ENCODE results near the gene KNCN.

The KNCN gene

GRCh38 chr1:46558966-46559365, 7.5 kb upstream of the KNCN start:
- no peak overlapping the region for H3K4me3 Mint-ChIP-seq
- H3K27ac Mint-ChIP-seq (ENCODE audit: low read depth), result no peak overlapping the region
- no peaks in the 10 kb centered on the region for H3K9me3 Mint-ChIP-seq
- H3K4me1 Mint-ChIP-seq, result no peaks in the 10 kb centered on the region
- DNase-seq (ENCODE audit: low spot score in 2 of 2), result no peak
- H3K36me3 Mint-ChIP-seq (ENCODE audit: insufficient read depth), result peaks cover 8% of the 10 kb centered on the region
- no peak for ATAC-seq (replicated peaks; ENCODE audit: extremely low read depth, poor library complexity, severe bottlenecking)
- no peaks in the 10 kb centered on the region for H3K27me3 Mint-ChIP-seq

GRCh38 chr1:46558141-46558963, 6.9 kb upstream of the KNCN start:
- no peaks in the 10 kb centered on the region for H3K9me3 Mint-ChIP-seq
- H3K27me3 Mint-ChIP-seq, result no peaks in the 10 kb centered on the region
- H3K4me3 Mint-ChIP-seq, result no peak overlapping the region
- no peak overlapping the region for H3K27ac Mint-ChIP-seq (ENCODE audit: low read depth)
- no peak for ATAC-seq (replicated peaks; ENCODE audit: extremely low read depth, poor library complexity, severe bottlenecking)
- H3K36me3 Mint-ChIP-seq (ENCODE audit: insufficient read depth), result peaks cover 8% of the 10 kb centered on the region
- no peak for DNase-seq (ENCODE audit: low spot score in 2 of 2)
- H3K4me1 Mint-ChIP-seq, result no peaks in the 10 kb centered on the region

- no peak for ATAC-seq (replicated peaks; ENCODE audit: extremely low read depth, poor library complexity, severe bottlenecking)
- no peaks in the 10 kb centered on the region for H3K27me3 Mint-ChIP-seq
Measured at GRCh38 chr1:46557403-46557802, 6.0 kb upstream of the KNCN start.

GRCh38 chr1:46556822-46557221, 5.4 kb upstream of the KNCN start:
- H3K36me3 Mint-ChIP-seq (ENCODE audit: insufficient read depth), result peaks cover 6% of the 10 kb centered on the region
- no peaks in the 10 kb centered on the region for H3K9me3 Mint-ChIP-seq
- ATAC-seq (replicated peaks; ENCODE audit: extremely low read depth, poor library complexity, severe bottlenecking) (no peak), DNase-seq (ENCODE audit: low spot score in 2 of 2) (no peak)
- H3K27me3 Mint-ChIP-seq, result no peaks in the 10 kb centered on the region
- H3K4me3 Mint-ChIP-seq, result no peak overlapping the region
- H3K4me1 Mint-ChIP-seq, result no peaks in the 10 kb centered on the region
- H3K27ac Mint-ChIP-seq (ENCODE audit: low read depth), result no peak overlapping the region

More at GRCh38 chr1:46557403-46557802, 6.0 kb upstream of the KNCN start:
- no peak overlapping the region for H3K27ac Mint-ChIP-seq (ENCODE audit: low read depth)
- H3K4me3 Mint-ChIP-seq, result no peak overlapping the region
- no peaks in the 10 kb centered on the region for H3K4me1 Mint-ChIP-seq
- H3K9me3 Mint-ChIP-seq, result no peaks in the 10 kb centered on the region
- peaks cover 6% of the 10 kb centered on the region for H3K36me3 Mint-ChIP-seq (ENCODE audit: insufficient read depth)
- no peak for DNase-seq (ENCODE audit: low spot score in 2 of 2)

- Mint-ChIP-seq H3K27me3 (no peaks in the 10 kb centered on the region), H3K27ac (ENCODE audit: low read depth) (no peak overlapping the region), H3K9me3 (no peaks in the 10 kb centered on the region), H3K36me3 (ENCODE audit: insufficient read depth) (peaks cover 6% of the 10 kb centered on the region), H3K4me1 (no peaks in the 10 kb centered on the region), H3K4me3 (no peak overlapping the region)
- DNase-seq (ENCODE audit: low spot score in 2 of 2) (no peak), ATAC-seq (replicated peaks; ENCODE audit: extremely low read depth, poor library complexity, severe bottlenecking) (no peak)
Measured at GRCh38 chr1:46555826-46556619, 4.6 kb upstream of the KNCN start.

GRCh38 chr1:46554597-46555381, 3.3 kb upstream of the KNCN start:
- Mint-ChIP-seq H3K36me3 (ENCODE audit: insufficient read depth) (peaks cover 5% of the 10 kb centered on the region), H3K9me3 (no peaks in the 10 kb centered on the region), H3K27ac (ENCODE audit: low read depth) (no peak overlapping the region), H3K4me1 (peaks cover 4% of the 10 kb centered on the region), H3K4me3 (no peak overlapping the region), H3K27me3 (no peaks in the 10 kb centered on the region)
- ATAC-seq (replicated peaks; ENCODE audit: extremely low read depth, poor library complexity, severe bottlenecking), result no peak
- DNase-seq (ENCODE audit: low spot score in 2 of 2), result no peak

GRCh38 chr1:46554236-46554596, 2.8 kb upstream of the KNCN start:
- H3K4me1 Mint-ChIP-seq, result peaks cover 10% of the 10 kb centered on the region
- no peak overlapping the region for H3K27ac Mint-ChIP-seq (ENCODE audit: low read depth)
- no peak for DNase-seq (ENCODE audit: low spot score in 2 of 2)
- H3K27me3 Mint-ChIP-seq, result no peaks in the 10 kb centered on the region
- no peaks in the 10 kb centered on the region for H3K9me3 Mint-ChIP-seq
- H3K36me3 Mint-ChIP-seq (ENCODE audit: insufficient read depth), result peaks cover 9% of the 10 kb centered on the region
- H3K4me3 Mint-ChIP-seq, result no peak overlapping the region
- no peak for ATAC-seq (replicated peaks; ENCODE audit: extremely low read depth, poor library complexity, severe bottlenecking)

GRCh38 chr1:46553506-46553905, 2.1 kb upstream of the KNCN start:
- H3K36me3 Mint-ChIP-seq (ENCODE audit: insufficient read depth), result peaks cover 8% of the 10 kb centered on the region
- DNase-seq (ENCODE audit: low spot score in 2 of 2) (no peak), ATAC-seq (replicated peaks; ENCODE audit: extremely low read depth, poor library complexity, severe bottlenecking) (no peak)
- H3K4me3 Mint-ChIP-seq, result no peak overlapping the region
- no peaks in the 10 kb centered on the region for H3K27me3 Mint-ChIP-seq
- H3K9me3 Mint-ChIP-seq, result no peaks in the 10 kb centered on the region
- H3K4me1 Mint-ChIP-seq, result peaks cover 12% of the 10 kb centered on the region
- no peak overlapping the region for H3K27ac Mint-ChIP-seq (ENCODE audit: low read depth)

GRCh38 chr1:46552357-46553237, 1.1 kb upstream of the KNCN start:
- Mint-ChIP-seq H3K27me3 (no peaks in the 10 kb centered on the region), H3K36me3 (ENCODE audit: insufficient read depth) (peaks cover 8% of the 10 kb centered on the region), H3K9me3 (no peaks in the 10 kb centered on the region), H3K4me3 (no peak overlapping the region), H3K4me1 (peaks cover 12% of the 10 kb centered on the region), H3K27ac (ENCODE audit: low read depth) (peak overlapping the region; percentile 94)
- DNase-seq (ENCODE audit: low spot score in 2 of 2) (no peak), ATAC-seq (replicated peaks; ENCODE audit: extremely low read depth, poor library complexity, severe bottlenecking) (no peak)

GRCh38 chr1:46550751-46551231, 656 bp downstream of the KNCN start:
- Mint-ChIP-seq H3K27me3 (peaks cover 14% of the 10 kb centered on the region), H3K36me3 (ENCODE audit: insufficient read depth) (peaks cover 8% of the 10 kb centered on the region), H3K27ac (ENCODE audit: low read depth) (peak overlapping the region; percentile 94), H3K9me3 (no peaks in the 10 kb centered on the region), H3K4me1 (peaks cover 12% of the 10 kb centered on the region), H3K4me3 (no peak overlapping the region)
- ATAC-seq (replicated peaks; ENCODE audit: extremely low read depth, poor library complexity, severe bottlenecking) (no peak), DNase-seq (ENCODE audit: low spot score in 2 of 2) (no peak)

GRCh38 chr1:46549697-46550681, 1.5 kb downstream of the KNCN start:
- Mint-ChIP-seq H3K4me1 (peaks cover 12% of the 10 kb centered on the region), H3K27ac (ENCODE audit: low read depth) (peak overlapping the region; percentile 94), H3K27me3 (peaks cover 22% of the 10 kb centered on the region), H3K9me3 (no peaks in the 10 kb centered on the region), H3K36me3 (ENCODE audit: insufficient read depth) (peaks cover 8% of the 10 kb centered on the region), H3K4me3 (peak overlapping the region; percentile 27)
- peak; percentile 56 to 83 for DNase-seq (ENCODE audit: low spot score in 2 of 2)
- peak; percentile 98 for ATAC-seq (replicated peaks; ENCODE audit: extremely low read depth, poor library complexity, severe bottlenecking)

Data from central memory CD8-positive, alpha-beta T cell (primary cell).